ENCODE measurements around the gene VWA2.

GRCh38 chr10:114316744-114317143 lies 77.7 kb downstream of the VWA2 start:
- no peak for TF ChIP-seq CTCF (IDR thresholded peaks at IDR 0.05)
- TF ChIP-seq POLR2A (IDR thresholded peaks at IDR 0.05), result no peak

All from Peyer's patch (tissue), 4 donors.